ENCODE measurements around the gene STAP2.

Gene STAP2, protein sequence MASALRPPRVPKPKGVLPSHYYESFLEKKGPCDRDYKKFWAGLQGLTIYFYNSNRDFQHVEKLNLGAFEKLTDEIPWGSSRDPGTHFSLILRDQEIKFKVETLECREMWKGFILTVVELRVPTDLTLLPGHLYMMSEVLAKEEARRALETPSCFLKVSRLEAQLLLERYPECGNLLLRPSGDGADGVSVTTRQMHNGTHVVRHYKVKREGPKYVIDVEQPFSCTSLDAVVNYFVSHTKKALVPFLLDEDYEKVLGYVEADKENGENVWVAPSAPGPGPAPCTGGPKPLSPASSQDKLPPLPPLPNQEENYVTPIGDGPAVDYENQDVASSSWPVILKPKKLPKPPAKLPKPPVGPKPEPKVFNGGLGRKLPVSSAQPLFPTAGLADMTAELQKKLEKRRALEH

DNA sequence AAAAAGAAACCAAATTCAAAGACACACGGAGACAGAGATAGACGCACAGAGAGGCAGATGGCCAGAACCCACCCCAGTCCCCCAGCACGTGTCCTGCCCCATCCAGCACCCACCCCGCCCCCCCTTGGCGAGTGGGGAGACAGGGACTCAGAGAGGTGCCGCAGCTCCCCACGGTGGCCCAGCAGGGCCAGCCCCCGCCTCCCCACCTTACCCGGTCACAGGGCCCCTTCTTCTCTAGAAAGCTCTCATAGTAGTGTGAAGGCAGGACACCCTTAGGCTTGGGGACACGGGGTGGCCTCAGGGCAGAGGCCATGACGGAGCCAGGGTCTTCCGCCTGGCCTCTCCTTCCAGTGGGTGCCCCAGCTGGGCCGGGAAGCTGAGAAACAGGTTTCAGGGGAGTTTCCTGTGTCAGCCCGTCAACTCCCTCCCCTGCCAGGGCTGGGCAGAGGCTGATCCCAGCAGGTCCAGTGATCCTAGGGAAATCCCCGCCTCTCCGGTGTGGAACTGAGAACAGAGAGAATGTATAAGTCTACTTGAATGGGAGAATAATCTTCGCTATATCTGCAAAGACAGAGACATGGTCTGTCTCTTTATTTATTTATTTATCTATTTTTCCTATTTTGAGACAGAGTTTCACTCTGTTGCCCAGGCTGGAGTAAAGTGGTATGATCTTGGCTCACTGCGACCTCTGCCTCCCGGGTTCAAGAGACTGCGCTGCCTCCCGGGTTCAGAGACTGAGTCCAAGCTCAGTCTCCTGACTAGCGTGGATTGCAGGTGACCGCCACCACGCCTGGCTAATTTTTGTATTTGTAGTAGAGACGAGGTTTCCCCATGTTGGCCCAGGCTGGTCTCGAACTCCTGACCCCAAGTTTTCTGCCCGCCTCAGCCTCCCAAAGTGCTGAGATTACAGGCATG lies at the start of gene STAP2:
TSS of gene STAP2 (minus strand) at position 387 of the 915 bp plus-strand sequence. CDS start at position 313, 74 bp downstream.
- no peak for FAIRE-seq

DNA sequence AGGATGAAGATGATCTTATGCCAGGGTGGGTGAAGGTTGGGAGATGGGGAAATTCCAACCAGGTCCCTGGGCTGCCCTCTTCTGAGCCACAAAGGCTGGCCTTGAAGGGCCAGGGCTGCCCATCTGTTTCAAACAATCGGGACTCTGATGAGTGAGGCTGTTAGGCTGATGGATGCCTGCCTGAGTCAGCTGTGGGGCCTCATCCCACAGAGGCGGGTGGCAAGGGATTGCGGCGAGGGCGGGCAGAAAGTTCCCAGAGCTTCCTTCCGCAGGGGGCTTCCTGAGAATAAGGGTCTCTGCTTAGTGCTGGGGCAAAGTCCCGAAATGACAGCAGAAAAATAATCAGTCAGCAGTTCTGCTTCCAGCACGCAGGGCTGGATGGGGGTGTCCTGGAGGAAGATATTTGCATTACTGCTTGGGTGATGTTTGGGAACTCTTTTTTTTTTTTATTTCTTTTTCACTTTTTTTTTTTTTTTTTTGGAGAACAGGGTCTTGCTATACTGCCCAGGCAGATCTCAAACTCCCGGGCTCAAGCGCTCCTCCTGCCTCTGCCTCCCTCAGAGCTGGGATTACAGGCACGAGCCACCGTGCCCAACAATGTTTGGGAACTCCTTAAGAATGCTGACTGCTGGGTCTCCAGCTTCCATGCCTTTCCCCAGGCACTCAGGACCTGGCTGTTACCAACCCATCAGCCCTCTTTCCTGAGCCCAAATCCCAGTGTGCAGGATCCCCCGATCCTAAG lies 47.6 kb upstream of the STAP2 start:
- FAIRE-seq, result no peak

DNA sequence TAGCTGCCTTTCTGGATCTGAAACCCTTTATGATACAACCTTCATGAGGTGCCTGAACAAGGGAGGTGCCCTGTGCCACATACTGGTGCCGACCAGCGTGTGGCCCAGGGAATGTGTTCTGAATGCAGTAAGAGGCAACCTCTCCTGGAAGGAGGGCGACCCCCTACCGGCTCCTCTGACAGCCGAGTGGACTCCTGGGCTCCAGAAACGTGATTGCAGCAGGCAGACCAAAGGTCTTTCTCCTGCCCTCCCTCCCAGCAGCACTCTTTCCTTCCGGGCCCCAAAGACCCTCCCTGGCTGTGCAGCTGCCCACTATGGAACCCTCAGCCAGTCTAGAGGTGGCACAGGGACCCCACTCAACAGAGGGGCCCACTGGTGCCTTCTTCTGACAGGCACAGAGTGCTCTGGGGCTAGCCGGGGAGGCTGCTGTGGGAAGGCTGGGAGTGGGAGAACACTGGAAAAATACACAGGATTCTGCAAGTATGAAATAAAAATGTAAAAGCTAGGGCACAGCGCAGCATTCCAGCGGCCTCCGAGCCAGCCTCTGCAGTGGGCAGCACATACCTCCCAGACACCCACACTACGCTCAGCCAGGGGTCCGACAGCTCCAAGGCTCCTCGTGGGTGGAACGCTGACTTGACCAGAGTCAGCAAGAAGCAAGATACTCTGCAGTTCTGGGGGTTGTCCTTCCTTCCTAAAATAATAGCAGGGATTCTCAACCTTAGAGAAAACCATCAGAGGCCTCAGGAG lies 46.8 kb upstream of the STAP2 start:
- FAIRE-seq, result no peak

DNA sequence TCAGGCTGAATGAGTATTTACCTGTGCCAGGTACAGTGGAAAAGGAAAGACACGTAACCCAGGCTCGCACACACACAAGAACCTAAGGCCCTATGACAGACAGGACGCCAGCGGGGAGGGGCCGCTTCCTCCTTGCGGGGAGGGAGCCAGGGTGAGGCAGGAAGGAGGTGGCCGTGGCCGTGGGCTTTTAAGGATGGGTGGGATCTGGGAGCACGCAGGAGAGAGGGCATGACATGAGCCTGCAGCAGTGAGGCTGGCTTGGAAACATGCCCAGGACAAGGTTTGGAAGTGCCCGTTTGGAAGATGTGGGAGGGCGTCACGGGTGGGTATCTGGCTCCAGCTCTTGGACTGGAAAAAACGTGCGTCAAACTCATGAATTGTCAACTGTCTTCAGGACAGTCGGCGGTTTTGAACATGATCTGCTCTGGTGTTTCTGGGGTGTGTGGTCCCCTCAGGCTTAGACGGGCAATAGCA lies 41.7 kb upstream of the STAP2 start:
- FAIRE-seq, result no peak

DNA sequence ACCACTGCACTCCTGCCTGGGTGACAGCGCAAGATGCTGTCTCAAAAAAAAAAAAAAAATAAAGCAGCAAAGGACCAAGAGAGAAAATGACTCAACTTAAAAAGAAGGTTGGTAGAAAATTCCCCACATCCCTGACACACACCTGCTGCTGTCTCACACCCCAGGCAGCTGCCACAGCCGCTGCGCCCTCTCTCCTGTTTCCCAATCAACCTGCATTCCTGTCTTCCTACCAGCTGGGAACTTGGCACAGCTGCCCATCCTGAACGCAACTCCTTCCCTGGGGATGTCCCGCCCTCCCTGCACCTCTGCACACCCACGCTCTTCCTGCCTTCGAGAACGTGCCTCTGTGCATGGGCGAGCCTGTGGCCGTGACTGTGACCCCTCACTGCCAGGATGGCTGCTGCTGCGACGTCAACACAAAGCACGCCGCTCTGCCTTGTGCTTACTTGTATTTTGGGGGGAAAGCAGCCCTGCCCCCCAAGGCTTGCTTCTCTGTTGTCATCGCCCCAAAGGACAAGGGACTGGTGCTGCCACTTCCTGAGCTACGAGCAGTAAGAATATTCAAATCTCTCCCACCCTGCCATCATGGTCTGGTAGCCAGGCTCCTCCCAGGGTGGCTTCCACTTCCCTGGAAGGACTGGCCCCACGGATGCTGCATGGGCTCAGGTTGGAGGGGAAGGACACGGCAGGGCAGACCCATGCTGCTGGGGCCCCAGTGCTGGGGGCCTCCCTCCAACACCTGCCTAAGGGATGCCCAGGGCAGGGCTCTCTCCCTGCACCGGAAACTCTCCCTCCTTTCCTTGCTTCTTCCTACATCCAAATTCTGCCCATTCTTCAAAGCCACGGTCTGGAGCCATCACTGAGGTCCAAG lies 41.0 kb upstream of the STAP2 start:
- no peak for FAIRE-seq

DNA sequence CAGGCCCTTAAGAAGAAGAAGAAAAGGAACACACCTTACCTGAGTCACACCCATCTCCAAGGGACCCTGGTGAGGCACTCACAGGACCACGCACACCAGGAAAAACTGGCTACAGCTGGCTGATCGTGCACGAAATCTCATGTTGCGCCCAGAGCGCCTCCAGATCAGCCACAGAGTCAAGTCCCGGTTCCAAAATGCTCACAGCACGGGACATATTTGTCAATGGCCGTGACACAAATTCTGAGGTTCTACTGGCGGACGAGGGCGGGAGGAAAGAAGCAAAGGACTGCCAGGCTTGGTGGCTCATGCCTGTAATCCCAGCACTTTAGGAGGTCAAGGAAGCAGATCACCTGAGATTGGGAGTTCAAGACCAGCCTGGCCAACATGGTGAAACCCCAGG lies 40.3 kb upstream of the STAP2 start:
- FAIRE-seq, result no peak

DNA sequence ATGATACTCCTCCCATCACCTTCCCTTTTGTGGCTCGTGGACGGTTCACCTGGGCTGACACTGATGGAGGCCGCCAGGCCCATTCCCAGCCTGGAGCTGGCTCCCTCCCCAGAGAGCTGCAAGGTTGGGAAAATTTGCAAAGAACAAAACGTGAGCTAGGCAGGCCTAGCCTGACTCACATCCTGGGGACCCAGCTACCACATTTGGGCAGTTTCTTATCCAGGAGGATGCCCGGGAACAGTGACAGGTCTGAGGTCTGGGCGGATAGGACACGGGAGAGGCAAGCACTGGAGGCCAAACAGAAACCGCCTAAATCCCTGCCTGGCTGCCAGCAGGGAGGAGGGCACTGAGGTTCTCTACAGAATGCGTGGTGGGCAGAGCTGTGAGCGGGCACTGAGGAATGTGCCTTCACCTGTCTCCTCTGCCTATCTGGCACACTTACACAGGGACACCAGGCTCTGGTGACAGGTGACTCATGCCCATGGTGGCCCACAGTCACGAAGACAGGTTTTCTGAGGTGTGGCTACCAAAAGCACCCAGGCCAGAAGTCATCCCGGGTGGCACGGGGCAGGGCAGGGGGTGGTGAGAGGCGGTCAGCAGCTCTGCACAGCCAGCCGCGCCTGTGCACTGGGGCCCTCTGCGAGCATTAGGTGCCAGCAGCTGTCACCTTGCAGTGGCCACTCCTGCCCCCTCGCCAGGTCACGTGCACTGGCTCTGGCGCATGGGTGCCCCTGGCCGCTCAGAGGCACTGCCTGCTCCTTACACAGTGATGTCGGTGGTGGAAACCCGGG lies 38.6 kb upstream of the STAP2 start:
- FAIRE-seq, result no peak

DNA sequence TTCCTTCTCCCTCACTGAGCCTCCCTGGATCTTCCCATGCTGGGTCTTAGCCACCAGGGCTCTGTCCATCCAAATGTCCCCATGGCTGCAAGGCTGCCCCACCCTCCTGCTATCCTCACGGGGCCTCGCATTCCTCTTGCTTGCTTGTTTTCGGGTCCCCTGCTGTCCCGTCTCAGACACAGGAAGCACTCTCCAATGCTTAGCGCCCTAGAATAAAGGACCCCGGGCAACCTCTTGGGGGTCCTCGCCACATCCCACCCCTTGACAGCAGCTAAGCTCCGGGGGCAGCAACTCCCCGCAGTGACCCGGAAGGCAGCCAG lies 38.0 kb upstream of the STAP2 start:
- FAIRE-seq, result no peak

DNA sequence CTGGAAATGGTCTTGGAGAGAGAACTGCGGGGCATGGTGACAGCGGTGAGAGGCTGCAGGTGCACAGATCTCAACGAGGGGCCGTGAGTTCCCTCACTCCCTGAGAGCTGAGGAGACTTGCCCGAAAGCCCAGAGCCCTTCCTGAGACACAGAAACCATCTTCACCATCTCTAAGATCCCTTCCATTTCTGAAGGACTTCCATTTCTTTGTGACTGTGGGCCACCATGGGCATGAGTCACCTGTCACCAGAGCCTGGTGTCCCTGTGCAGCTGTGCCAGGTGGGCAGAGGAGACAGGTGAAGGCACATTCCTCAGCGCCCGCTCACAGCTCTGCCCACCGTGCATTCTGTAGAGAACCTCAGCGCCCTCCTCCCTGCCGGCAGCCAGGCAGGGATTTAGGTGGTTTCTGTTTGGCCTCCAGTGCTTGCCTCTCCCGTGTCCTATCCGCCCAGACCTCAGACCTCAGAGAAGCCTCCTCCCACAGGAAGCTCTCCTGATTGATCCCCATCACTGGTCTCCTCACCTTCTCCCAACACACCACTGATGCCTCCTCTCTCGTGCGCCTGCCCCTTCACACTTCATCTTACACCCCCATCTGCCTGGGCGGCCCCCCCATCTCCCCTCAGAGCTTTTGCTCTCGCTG lies 37.5 kb upstream of the STAP2 start:
- FAIRE-seq, result no peak

DNA sequence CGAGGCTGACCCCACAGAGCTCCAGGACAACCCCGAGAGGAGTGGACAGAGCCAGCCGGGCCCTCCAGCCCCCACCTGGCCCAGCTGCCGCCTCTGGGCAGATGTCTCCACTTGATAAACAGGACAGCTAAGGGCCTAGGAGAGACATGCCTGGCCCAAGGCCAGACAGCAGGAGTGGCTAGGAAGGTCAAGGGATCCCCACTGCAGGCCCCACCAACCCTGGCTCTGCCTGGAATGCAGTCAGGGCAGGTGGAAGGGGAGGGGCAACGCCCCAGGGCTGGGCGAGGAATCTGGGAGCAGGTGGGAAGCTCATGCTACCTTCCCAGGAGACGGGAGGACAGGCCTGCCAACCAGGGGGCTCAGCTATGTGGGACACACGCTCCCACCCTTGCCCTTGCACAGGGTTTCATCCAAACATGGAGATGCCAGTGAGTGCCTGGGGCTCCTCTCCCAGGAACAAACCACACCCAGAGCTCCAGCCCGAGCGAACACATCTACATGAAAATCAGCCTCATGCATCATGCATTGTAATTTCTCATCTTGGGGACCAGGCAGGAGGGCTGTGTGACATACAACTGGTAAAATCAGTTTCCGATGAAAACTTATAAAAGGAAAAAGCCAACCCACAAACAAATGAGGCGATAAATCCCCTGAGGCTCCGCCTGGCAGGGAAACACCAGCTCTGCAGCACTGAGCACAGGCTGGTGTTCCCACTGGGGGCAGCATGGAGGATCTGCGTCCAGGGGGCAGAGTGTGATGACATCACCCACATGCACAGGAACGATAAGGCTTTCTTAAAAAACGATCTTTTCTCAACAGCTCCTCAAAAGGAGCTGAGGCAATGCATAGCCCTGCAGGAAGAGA lies 36.8 kb upstream of the STAP2 start:
- FAIRE-seq, result no peak

DNA sequence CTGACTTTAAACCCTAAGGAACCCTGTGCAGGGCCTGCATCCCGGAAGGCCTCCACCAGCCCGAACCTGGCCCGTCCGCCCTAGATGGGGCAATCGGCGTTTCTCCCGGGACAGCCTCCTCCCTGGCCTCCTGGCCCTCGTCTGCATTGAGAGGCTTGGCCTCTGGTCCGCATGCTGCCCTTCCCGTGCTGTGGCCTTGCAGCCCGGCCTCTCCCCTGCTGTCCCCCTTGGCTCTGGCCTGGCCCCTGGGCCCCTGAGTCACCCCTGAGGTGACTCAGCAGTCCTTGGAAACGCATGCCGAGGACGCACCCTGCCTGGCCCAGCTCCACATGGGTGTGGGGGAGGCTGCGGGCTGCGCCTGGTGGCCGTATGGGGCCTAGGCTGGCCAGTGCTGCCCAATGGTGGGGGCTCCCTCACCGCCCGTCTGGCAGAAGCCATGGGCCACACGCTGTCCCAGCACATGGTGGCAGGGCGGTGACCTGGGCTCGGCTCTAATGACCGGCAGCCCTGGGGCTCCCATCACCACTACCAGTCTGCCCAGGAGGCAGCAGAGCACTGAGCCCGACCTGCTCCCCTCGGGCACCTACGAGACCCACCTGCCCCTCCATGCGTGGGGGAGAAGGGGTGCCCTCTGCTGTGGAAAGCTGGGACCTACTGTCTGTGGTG lies 36.0 kb upstream of the STAP2 start:
- no peak for FAIRE-seq

DNA sequence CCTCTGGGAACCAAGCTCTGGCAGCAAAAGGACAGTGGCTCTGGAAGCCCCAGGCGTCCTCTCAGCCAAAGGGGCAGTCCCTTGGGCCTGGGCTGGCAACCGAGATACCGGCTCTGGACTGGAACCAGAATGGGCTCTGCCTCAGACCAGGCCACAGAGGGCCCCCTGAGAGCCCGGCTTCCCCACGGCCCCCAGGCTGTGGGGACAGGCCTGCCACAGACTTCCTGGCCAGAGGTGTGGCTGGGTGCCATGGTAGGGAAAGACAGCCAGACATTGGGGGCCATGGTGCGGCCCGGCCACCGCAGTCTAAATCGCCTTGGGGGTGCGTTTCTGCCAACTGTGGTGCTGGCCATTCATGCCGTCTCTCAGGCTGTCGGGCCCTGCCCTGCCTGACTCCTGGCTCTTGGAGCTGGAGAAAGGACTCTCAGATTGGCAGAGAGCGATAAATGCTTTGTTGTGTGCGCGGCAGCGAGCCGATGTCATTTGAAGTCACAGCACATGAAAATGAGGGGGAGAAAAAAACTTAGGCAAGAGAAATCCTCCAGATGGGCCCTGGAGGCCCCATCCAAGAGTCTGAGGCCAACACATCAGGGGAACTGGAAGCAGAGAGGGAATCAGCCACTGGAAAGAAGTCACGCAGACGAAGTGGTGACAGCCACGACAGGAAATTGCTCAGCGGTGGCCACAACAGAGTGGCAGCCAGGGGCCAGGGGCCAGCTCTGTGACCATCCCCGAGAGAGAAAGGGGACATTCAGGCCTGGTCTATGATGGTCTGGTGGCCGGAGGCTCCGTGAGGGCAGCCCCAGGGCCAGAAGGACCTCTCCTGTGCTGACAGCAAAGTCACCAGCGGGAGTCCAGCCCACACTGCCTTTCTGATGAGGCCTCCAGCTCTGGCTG lies 35.2 kb upstream of the STAP2 start:
- FAIRE-seq, result no peak

DNA sequence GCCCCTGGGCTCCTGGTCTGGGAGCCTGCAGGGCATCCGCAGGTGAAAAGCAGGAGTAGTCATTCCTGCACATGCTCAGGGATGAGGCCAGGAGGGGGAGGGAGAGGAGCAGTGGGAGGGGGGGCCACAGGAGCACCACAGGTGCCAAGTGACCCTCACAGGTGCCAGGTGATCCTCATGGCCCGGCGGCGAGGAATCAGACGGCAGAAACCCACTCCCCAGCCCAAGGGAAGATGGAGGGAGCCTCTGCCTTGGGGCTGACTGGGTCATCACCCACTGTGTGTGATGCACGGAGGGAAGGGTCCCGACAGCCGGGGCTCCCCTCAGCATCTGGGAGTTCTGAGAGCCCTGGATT lies 34.4 kb upstream of the STAP2 start:
- no peak for FAIRE-seq

DNA sequence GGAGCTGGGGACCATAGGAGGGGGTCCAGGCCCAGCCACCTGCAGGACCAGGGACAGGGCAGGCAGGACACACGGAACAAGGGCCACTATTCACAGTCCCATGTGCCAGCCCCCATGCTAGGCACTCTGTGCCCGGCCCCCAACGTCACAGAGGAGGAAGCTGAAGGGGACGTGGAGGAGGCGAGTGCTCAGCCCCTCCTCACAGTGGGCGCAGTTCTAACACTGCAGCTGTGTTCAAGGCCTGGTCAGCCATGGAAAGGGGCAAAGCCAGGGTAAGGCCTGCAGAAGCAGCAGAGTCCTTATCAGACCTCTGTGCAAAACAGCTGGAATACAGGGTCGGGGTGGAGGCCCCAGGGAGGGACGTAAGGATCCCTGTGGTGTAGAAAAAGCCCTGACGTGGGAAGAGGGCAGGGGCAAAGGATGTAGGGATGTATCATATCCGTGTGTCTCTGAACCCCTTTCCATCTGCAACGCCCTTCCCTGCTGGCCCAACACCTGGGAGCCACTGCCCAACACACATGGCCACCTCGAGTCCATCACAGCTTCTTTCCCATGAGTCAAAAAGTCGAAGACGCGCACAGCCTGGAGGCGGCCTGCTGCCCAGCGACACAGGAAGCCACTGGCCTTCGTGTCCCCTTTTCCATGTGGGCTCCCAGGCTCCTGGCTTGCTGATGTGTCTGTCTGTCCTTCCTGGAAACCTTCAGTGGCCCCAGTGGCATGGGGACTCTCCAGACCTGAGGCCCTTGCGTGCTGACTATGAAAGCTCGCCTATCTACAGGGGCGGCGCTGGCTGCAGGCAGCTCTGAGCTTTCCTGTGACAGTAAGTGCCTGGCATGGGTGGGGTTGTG lies 33.8 kb upstream of the STAP2 start:
- FAIRE-seq, result no peak

DNA sequence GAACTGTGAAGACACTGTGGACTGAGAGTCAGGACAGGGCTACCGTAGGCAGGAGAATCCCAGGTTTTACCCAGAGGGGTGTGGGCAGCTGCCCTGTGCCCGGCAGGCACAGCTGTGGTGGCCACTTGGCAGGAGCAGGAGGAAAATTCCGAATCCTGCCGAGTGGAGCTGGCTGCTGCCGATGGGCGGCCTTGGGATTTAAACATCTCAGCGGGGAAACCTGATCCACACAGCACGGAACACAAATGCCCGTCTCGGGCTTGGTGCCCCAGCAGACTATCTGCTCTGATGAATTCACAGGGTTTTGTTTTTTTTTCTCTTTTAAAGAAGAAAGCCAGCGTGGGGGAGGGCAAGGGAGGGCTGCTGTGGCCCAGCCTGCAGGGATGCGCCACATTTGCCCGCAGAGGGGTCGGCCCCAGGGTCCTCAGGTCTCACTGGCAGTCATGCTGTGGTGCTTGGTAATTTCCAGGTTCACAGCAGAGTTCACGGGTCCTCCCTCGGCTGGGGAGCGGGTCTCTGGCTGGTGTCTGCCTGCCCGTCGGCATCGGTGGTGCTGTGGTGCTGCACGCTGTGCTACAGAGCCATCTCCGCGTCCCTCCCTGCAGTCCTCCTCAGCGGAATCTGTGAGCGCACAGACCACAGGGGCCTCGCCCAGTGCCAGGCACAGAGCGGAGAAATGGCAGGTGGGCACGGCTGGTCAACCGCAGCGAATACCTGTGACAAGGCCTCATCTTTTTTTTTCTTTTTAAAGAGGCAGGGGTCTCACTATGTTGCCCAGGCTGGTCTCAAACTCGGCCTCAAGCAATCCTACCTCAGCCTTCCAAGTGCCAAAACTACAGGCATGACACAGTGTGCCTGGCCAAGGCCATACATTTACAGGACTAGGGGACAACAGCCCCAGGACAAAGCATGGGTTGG lies 32.9 kb upstream of the STAP2 start:
- FAIRE-seq, result no peak

Data from endometrium (tissue), 2 donors.